OCI-LY3 (cell line): ENCODE data around the gene LECT2.

Experiments
- EZH2phosphoT487 ChIP-seq: fragments of 200-600 bp; shearing (Covaris generic); IDR thresholded peaks from 2 replicates; pipeline ENCODE4 v1.6.1; 2018; ENCODE audit warnings: antibody characterized with exemption, mixed run types, low read depth
- TF ChIP-seq, protein P1 (sequence below): fragments of 200-600, 300-600 bp; sonication (generic); IDR thresholded peaks from 2 replicates; pipeline ENCODE4 v1.5.1; 2014; ENCODE audit warnings: antibody characterized with exemption, low read length, low read depth

GRCh38 chr5:135986401-135986800 lies 31.6 kb upstream of the LECT2 start:
- TF ChIP-seq, protein P1, sequence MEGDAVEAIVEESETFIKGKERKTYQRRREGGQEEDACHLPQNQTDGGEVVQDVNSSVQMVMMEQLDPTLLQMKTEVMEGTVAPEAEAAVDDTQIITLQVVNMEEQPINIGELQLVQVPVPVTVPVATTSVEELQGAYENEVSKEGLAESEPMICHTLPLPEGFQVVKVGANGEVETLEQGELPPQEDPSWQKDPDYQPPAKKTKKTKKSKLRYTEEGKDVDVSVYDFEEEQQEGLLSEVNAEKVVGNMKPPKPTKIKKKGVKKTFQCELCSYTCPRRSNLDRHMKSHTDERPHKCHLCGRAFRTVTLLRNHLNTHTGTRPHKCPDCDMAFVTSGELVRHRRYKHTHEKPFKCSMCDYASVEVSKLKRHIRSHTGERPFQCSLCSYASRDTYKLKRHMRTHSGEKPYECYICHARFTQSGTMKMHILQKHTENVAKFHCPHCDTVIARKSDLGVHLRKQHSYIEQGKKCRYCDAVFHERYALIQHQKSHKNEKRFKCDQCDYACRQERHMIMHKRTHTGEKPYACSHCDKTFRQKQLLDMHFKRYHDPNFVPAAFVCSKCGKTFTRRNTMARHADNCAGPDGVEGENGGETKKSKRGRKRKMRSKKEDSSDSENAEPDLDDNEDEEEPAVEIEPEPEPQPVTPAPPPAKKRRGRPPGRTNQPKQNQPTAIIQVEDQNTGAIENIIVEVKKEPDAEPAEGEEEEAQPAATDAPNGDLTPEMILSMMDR = no peak
- TF ChIP-seq EZH2phosphoT487 = no peak
